Measurements from ENCODE around the gene ATP8B4. TPM values are rescaled to one million over a fixed set of nuclear protein-coding genes. Genes with fewer than 3 reads are reported as not detected.

The ATP8B4 gene
- total and polyA plus RNA-seq, 2 of the 8 experiments (the other 6 are each of a cell fraction or from before 2014, with no cell fraction given): 0.17 to 0.24 TPM

- H3K23me2 ChIP-seq (ENCODE audit: low read depth, low read length): no peaks in the 10 kb centered on the region
- no peak overlapping the region for H4K91ac ChIP-seq (replicated peaks; ENCODE audit: insufficient read length, low read length)
- no peak overlapping the region for H3K23ac ChIP-seq (ENCODE audit: insufficient read length)
- H2BK5ac ChIP-seq (ENCODE audit: low read depth, low read length): no peak overlapping the region
- no peak overlapping the region for H3K4me2 ChIP-seq (ENCODE audit: insufficient read depth in 1 of 2, low read depth in 2 of 2, low read length in 2 of 2)
- no peak overlapping the region for H3K14ac ChIP-seq (ENCODE audit: insufficient read length)
- no peak overlapping the region for H3K4me3 ChIP-seq (ENCODE audit: extremely low read depth in 1 of 4, insufficient read depth in 2 of 4, low read depth in 3 of 4, low read length in 4 of 4)
- no peak overlapping the region for H4K5ac ChIP-seq (ENCODE audit: insufficient read length, low read depth, low read length)
- H3K4ac ChIP-seq (replicated peaks; ENCODE audit: insufficient read length, low read depth, low read length): no peak overlapping the region
- H2BK12ac ChIP-seq (ENCODE audit: low read depth, low read length): no peak overlapping the region
- WGBS, 2 experiments (ENCODE audit: extremely low coverage in 1 of 2, insufficient coverage in 1 of 2, insufficient read length in 1 of 2, insufficient replicate concordance in 2 of 2, low coverage in 1 of 2, low lambda C conversion rate in 2 of 2, missing lambda C conversion rate in 1 of 2): 94% methylated on average over 7 of the region's 7 CpGs; no CpG with 5 or more reads in 1 of the 2 experiments
- H3K27ac ChIP-seq (ENCODE audit: low read depth, low read length): no peak overlapping the region
- no peaks in the 10 kb centered on the region for H3K79me2 ChIP-seq (ENCODE audit: control insufficient read depth in 1 of 2, insufficient read depth in 2 of 2, low read length in 2 of 2)
- H3K9me3 ChIP-seq (ENCODE audit: insufficient read depth in 2 of 2, low read depth in 1 of 2, low read length in 1 of 2): no peaks in the 10 kb centered on the region
- H3K79me1 ChIP-seq (ENCODE audit: low read depth, low read length): no peaks in the 10 kb centered on the region
- no peak overlapping the region for H3K18ac ChIP-seq (ENCODE audit: extremely low read depth, low read length)
- POLR2A ChIA-PET (ENCODE audit: partially characterized antibody): no interaction called here
- H3K36me3 ChIP-seq (ENCODE audit: control insufficient read depth in 2 of 4, insufficient read depth in 4 of 4, low read length in 3 of 4): no peaks in the 10 kb centered on the region
- H4K20me1 ChIP-seq (replicated peaks in 1 of 2; ENCODE audit: control insufficient read depth in 1 of 2, insufficient read depth in 2 of 2, low read length in 2 of 2): no peaks in the 10 kb centered on the region
- TF ChIP-seq TBP (IDR thresholded peaks at IDR 0.05; ENCODE audit: low read depth, low read length) (no peak), TAF7 (optimal IDR thresholded peaks at IDR 0.05; ENCODE audit: borderline replicate concordance, low read depth, low read length) (no peak), SP4 (IDR thresholded peaks at IDR 0.05; ENCODE audit: low read length) (no peak), BCL11A (IDR thresholded peaks at IDR 0.05; ENCODE audit: low read depth in 2 of 2, low read length in 2 of 2) (no peak), USF2 (IDR thresholded peaks at IDR 0.05; ENCODE audit: low read length) (no peak), EGR1 (IDR thresholded peaks at IDR 0.05; ENCODE audit: borderline replicate concordance, low read depth, low read length) (no peak), HDAC2 (IDR thresholded peaks at IDR 0.05; ENCODE audit: borderline replicate concordance in 1 of 2, low read depth in 2 of 2, low read length in 2 of 2) (no peak), CTBP2 (IDR thresholded peaks at IDR 0.05; ENCODE audit: borderline replicate concordance, insufficient read depth, insufficient read length, low read length) (no peak), POLR2AphosphoS5 (IDR thresholded peaks at IDR 0.05; ENCODE audit: low read depth, low read length) (no peak), BRCA1 (IDR thresholded peaks at IDR 0.05; ENCODE audit: low read depth, low read length) (no peak)
- H2BK120ac ChIP-seq (replicated peaks; ENCODE audit: low read depth, low read length): no peak overlapping the region
- no peak overlapping the region for H2AK5ac ChIP-seq (ENCODE audit: low read depth, low read length)
- no peak overlapping the region for H4K8ac ChIP-seq (ENCODE audit: extremely low read depth, insufficient read depth, low read length)
- no peak overlapping the region for H3K9ac ChIP-seq (replicated peaks in 1 of 4; ENCODE audit: extremely low read depth in 1 of 4, low read depth in 3 of 4, low read length in 3 of 4)
- H2BK15ac ChIP-seq (ENCODE audit: low read length): no peak overlapping the region
- DNase-seq (ENCODE audit: low read depth in 1 of 2, low spot score in 2 of 2) (no peak), FAIRE-seq (no peak)
- peaks cover 0 to 5% (median 0%) of the 10 kb centered on the region in 4 experiments; a peak in 3 of 7 replicates for H3K4me1 ChIP-seq (replicated peaks in 1 of 4; ENCODE audit: control insufficient read depth in 3 of 4, insufficient read depth in 4 of 4, low read length in 3 of 4)
- no peak overlapping the region for H2AFZ ChIP-seq (ENCODE audit: low read length)
- no peak overlapping the region; the same call in 1 of the 2 replicates for H2BK20ac ChIP-seq (ENCODE audit: low read length)
- CTCF ChIA-PET (ENCODE audit: partially characterized antibody): interaction anchor here (5.2 kb wide), 1 partner anchor 11 kb away, joined by 31 read pairs; no protein-coding TSS in a partner anchor
- no peaks in the 10 kb centered on the region for H3K27me3 ChIP-seq (replicated peaks in 1 of 4; ENCODE audit: control insufficient read depth in 3 of 4, extremely low read depth in 1 of 4, insufficient read depth in 3 of 4, low read length in 3 of 4)
- H3K56ac ChIP-seq (replicated peaks; ENCODE audit: insufficient read length, low read depth, low read length): no peak overlapping the region
Observed at GRCh38 chr15:49887659-49888322, 231.2 kb downstream of the ATP8B4 start.
